HepG2 (cell line): Measurements from ENCODE around the gene TPGS1. TPM values are rescaled to one million over a fixed set of nuclear protein-coding genes. Genes with fewer than 3 reads are reported as not detected.

Experiments
- FOXJ3 ChIP-seq: sonication (generic); formaldehyde crosslinking; IDR thresholded peaks from 2 replicates; pipeline ENCODE4 v1.4.0; 2020; ENCODE audit warnings: missing genetic modification reagents, mild to moderate bottlenecking, borderline replicate concordance
- HMG20A ChIP-seq: IDR thresholded peaks from 2 replicates; pipeline ENCODE4 v1.6.1; 2016; ENCODE audit warnings: borderline replicate concordance
- IRF9 ChIP-seq: sonication (generic); formaldehyde crosslinking; IDR thresholded peaks from 2 replicates; pipeline ENCODE4 v1.8.0; 2022; ENCODE audit warnings: missing genetic modification reagents, mild to moderate bottlenecking, borderline replicate concordance
- KDM1A ChIP-seq: IDR thresholded peaks from 2 replicates; pipeline ENCODE4 v1.6.1; 2016; ENCODE audit warnings: missing compliant biosample characterization
- MZF1 ChIP-seq: sonication (generic); formaldehyde crosslinking; IDR thresholded peaks from 2 replicates; pipeline ENCODE4 v1.8.1; 2023; ENCODE audit warnings: mild to moderate bottlenecking, missing genetic modification reagents, borderline replicate concordance
- NFE2L1 ChIP-seq: sonication (generic); formaldehyde crosslinking; IDR thresholded peaks from 2 replicates; pipeline ENCODE4 v1.4.0; 2020; ENCODE audit warnings: missing genetic modification reagents, mild to moderate bottlenecking, borderline replicate concordance
- SALL2 ChIP-seq: sonication (generic); formaldehyde crosslinking; IDR thresholded peaks from 2 replicates; pipeline ENCODE4 v1.8.1; 2023; ENCODE audit warnings: mild to moderate bottlenecking, missing genetic modification reagents, inconsistent platforms
- SIX4 ChIP-seq: sonication (generic); formaldehyde crosslinking; IDR thresholded peaks from 2 replicates; pipeline ENCODE4 v1.4.0; 2020; ENCODE audit warnings: missing genetic modification reagents
- ZFY ChIP-seq: sonication (generic); formaldehyde crosslinking; IDR thresholded peaks from 2 replicates; pipeline ENCODE4 v1.4.0; 2020; ENCODE audit warnings: missing genetic modification reagents
- ZFYVE20 ChIP-seq: sonication (generic); formaldehyde crosslinking; IDR thresholded peaks from 2 replicates; pipeline ENCODE4 v1.8.0; 2023; ENCODE audit warnings: low read depth, mild to moderate bottlenecking, moderate library complexity, missing genetic modification reagents, borderline replicate concordance
- ZMYM2 ChIP-seq: sonication (generic); formaldehyde crosslinking; IDR thresholded peaks from 2 replicates; pipeline ENCODE4 v1.8.0; 2022; ENCODE audit warnings: mild to moderate bottlenecking, missing genetic modification reagents
- ZNF292 ChIP-seq: sonication (generic); formaldehyde crosslinking; IDR thresholded peaks from 2 replicates; pipeline ENCODE4 v1.8.1; 2022; ENCODE audit warnings: mild to moderate bottlenecking, low read depth, missing genetic modification reagents, borderline replicate concordance
- ZNF407 ChIP-seq: sonication (generic); formaldehyde crosslinking; IDR thresholded peaks from one replicate; pipeline ENCODE4 v1.5.1; 2020; ENCODE audit warnings: mild to moderate bottlenecking, missing genetic modification reagents; ENCODE audit errors: not compliant biosample characterization
- ZNF577 ChIP-seq: sonication (generic); formaldehyde crosslinking; IDR thresholded peaks from 2 replicates; pipeline ENCODE4 v1.4.0; 2020; ENCODE audit warnings: mild to moderate bottlenecking, low read depth, missing genetic modification reagents, borderline replicate concordance
- ZNF660 ChIP-seq: sonication (generic); formaldehyde crosslinking; IDR thresholded peaks from 2 replicates; pipeline ENCODE4 v1.5.1; 2020; ENCODE audit warnings: mild to moderate bottlenecking, low read depth, missing genetic modification reagents, borderline replicate concordance
- ZNF749 ChIP-seq: sonication (generic); formaldehyde crosslinking; IDR thresholded peaks from 2 replicates; pipeline ENCODE4 v1.8.0; 2022; ENCODE audit warnings: mild to moderate bottlenecking, missing genetic modification reagents, moderate library complexity, borderline replicate concordance
- polyA plus RNA-seq, 8 experiments: library from polyadenylated mRNA; depleted of rRNA in 3 of 8; stranded (reverse) in 7 of 8; unstranded in 1 of 8; fragments of >200 nt; fragmentation: Illumina TruSeq in 4 of 8; extraction: Trizol in 4 of 8; gene quantifications; 2 replicates each; pipeline versions ENCODE4 v1.2.1 to v1.2.3, GENCODE V29; 2011 to 2016; ENCODE audit warnings: low read depth in 4 of 8, missing spikeins in 1 of 8, mixed read lengths in 1 of 8; ENCODE audit not compliant: insufficient read depth in 1 of 8
- total RNA-seq, 5 experiments: library from RNA; depleted of rRNA; stranded (reverse); fragments of >200 nt; fragmentation: Illumina TruSeq; extraction: Trizol; gene quantifications; 2 replicates each; pipeline ENCODE4 v1.2.3, GENCODE V29; 2016; ENCODE audit warnings: low read depth in 1 of 5
- TF ChIP-seq, protein P1 (sequence below): sonication (generic); formaldehyde crosslinking; IDR thresholded peaks from 2 replicates; pipeline ENCODE4 v1.4.0; 2020; ENCODE audit warnings: missing genetic modification reagents

Gene TPGS1
- total and polyA plus RNA-seq, 2 of the 13 experiments (the other 11 are each of a cell fraction or from before 2014, with no cell fraction given) = 1.1 to 6.2 TPM

GRCh38 chr19:506404-507285 is 652 bp upstream of the TPGS1 start (continued):
- TF ChIP-seq, protein P1, sequence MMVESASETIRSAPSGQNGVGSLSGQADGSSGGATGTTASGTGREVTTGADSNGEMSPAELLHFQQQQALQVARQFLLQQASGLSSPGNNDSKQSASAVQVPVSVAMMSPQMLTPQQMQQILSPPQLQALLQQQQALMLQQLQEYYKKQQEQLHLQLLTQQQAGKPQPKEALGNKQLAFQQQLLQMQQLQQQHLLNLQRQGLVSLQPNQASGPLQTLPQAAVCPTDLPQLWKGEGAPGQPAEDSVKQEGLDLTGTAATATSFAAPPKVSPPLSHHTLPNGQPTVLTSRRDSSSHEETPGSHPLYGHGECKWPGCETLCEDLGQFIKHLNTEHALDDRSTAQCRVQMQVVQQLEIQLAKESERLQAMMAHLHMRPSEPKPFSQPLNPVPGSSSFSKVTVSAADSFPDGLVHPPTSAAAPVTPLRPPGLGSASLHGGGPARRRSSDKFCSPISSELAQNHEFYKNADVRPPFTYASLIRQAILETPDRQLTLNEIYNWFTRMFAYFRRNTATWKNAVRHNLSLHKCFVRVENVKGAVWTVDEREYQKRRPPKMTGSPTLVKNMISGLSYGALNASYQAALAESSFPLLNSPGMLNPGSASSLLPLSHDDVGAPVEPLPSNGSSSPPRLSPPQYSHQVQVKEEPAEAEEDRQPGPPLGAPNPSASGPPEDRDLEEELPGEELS (CRISPR knock-in tag) = peak; percentile 53
- TF ChIP-seq ZNF292 = no peak
- TF ChIP-seq ZNF577 (CRISPR knock-in tag) = no peak
- peak; percentile 10; the same call in 1 of the 2 replicates for TF ChIP-seq SALL2 (CRISPR knock-in tag)
- peak; percentile 57; the same call in 1 of the 2 replicates for TF ChIP-seq KDM1A (CRISPR knock-in tag)
- peak; percentile 80 for TF ChIP-seq ZFY (CRISPR knock-in tag)
- no peak for TF ChIP-seq NFE2L1
- TF ChIP-seq FOXJ3 = 0 out of 2 replicates have a peak, but pooled peaks have one; percentile 28
- no peak; the same call in 1 of the 2 replicates for TF ChIP-seq HMG20A
- no peak for TF ChIP-seq ZNF407 (CRISPR knock-in tag)
- TF ChIP-seq ZNF749 = no peak
- TF ChIP-seq MZF1 (CRISPR knock-in tag) = peak; percentile 55; the same call in 1 of the 2 replicates
- no peak for TF ChIP-seq SIX4
- no peak for TF ChIP-seq ZFYVE20 (CRISPR knock-in tag)
- no peak for TF ChIP-seq ZMYM2 (CRISPR knock-in tag)
- 0 out of 2 replicates have a peak, but pooled peaks have one; percentile 43 for TF ChIP-seq IRF9 (CRISPR knock-in tag)
- TF ChIP-seq ZNF660 (CRISPR knock-in tag) = no peak
